IPS-NIHi11 (cell line): ENCODE measurements around the gene EPN2.
"Not testable (repeated sequence)": the region's sequence is repeated elsewhere in the genome, so short reads cannot be mapped to it uniquely, and the experiment has no call there.

Source experiments
- DNase-seq: peaks from one replicate; pipeline ENCODE4 v3.0.0; 2012; ENCODE audit warnings: mixed read lengths, low spot score

Gene EPN2

DNA sequence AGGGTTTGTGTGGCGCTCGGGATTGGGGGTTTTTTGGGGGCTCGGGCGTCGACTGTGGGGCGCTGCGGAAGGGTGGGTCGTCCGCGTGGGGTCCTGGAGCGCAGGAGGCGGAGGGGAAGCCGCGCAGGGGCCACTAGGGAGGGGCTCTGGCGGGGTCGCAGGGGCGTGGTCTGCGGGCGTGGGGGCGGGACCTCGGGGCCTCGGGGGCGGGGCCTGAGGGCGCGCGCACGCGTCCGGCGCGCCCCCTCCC is at the start of gene EPN2:
EPN2 (plus strand) TSS at position 228 of the 250 bp plus-strand sequence. CDS start 45,754 bp downstream, outside the sequence.
- DNase-seq = peak; percentile 84

DNA sequence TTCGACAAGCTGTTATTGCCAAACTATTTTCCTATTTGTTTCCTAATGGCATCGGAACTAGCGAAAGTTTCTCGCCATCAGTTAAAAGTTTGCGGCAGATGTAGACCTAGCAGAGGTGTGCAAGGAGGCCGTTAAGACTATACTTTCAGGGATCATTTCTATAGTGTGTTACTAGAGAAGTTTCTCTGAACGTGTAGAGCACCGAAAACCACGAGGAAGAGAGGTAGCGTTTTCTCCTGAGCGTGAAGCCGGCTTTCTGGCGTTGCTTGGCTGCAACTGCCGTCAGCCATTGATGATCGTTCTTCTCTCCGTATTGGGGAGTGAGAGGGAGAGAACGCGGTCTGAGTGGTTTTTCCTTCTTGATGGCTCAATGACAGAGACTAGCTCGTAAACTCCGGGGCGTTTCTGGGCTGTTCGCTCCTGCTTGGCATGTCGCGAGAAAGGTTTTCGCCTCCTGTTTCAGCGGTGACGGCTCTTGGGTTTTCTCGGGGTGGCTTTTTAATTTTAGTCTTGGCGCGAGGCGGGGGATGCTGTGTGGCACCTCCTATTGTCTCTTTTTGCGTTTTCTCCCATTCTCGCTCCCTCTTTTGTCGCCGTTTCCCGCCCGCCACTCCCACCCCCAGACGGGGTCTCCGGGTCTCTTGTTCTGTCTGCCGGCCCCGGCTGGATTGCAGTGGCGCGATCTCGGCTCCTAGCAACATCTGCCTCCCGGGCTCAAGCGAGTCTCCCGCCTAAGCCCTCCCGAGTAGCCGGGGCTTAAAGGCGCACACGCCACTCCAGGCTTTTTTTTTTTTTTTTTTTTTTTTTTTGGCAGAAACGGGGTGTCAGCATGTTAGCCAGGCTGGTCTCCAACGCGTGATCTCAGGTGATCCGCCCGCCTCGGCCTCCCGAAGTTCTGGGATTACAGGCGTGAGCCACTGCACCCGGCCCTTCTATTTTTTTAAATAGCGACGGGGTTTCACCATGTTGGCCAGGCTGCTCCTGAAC is 49.0 kb upstream of the EPN2 start:
- DNase-seq = not testable (repeated sequence)

DNA sequence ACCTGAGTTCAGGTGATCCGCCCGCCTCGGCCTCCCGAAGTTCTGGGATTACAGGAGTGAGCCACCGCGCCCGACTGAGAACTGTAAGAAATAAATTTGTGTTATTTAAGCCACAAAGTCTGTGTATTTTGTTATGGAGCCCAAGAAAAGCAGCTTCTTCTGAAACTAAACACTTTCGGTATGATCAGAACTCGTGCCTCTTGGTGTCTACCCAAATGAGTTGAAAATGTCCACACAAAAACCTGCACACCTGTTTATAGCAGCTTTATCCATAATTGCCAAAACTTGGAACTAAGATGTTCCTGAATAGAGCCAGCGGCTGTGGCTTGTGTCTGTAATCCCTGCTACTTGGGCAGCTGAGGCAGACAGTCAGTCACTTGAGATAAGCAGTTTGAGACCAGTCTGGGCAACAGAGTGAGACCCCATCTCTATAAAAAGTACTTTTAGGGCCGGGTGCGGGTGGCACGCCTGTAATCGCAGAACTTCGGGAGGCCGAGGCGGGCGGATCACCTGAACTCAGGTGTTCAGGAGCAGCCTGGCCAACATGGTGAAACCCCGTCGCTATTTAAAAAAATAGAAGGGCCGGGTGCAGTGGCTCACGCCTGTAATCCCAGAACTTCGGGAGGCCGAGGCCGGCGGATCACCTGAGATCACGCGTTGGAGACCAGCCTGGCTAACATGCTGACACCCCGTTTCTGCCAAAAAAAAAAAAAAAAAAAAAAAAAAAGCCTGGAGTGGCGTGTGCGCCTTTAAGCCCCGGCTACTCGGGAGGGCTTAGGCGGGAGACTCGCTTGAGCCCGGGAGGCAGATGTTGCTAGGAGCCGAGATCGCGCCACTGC is 48.1 kb upstream of the EPN2 start:
- DNase-seq = not testable (repeated sequence)

DNA sequence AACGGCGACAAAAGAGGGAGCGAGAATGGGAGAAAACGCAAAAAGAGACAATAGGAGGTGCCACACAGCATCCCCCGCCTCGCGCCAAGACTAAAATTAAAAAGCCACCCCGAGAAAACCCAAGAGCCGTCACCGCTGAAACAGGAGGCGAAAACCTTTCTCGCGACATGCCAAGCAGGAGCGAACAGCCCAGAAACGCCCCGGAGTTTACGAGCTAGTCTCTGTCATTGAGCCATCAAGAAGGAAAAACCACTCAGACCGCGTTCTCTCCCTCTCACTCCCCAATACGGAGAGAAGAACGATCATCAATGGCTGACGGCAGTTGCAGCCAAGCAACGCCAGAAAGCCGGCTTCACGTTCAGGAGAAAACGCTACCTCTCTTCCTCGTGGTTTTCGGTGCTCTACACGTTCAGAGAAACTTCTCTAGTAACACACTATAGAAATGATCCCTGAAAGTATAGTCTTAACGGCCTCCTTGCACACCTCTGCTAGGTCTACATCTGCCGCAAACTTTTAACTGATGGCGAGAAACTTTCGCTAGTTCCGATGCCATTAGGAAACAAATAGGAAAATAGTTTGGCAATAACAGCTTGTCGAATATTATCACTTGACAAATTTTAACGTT is 47.3 kb upstream of the EPN2 start:
- DNase-seq = not testable (repeated sequence)

DNA sequence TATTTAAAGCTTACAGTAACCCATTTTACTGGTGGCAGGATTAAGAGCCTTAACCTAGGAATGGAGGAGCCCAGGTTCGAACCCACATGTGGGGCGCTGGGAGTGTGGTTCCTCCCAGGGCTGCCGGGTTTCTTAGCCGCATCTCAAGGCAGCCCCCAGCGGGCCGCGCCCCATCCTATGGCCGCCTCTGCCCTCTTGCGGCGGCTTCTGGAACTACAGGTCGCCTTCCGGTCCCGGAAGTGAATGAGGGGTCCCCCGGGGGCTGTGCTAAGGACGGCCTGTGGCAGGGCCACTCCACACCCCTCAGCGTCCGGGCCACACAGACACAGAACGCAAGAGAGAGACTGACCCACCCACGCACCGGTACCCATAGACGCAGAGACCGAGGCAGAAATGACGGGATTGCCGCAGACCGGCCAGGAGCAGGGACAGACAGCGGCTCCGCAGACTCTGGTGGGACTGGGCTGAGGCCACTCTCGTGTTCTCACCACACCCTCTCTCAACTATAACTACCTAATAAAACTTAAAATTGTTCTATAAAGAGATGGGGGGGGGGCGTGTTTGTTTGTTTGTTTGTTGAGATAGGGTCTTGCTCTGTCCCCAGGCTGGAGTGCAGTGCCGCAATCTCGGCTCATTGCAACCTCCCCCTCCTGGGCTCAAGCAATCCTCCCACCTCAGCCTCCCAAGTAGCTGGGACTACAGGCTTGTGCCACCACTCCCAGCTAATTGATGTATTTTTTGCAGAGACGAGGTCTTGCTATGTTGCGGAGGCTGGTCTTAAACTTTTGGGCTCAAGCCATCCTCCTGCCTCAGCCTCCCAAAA is 40.6 kb upstream of the EPN2 start:
- not testable (repeated sequence) for DNase-seq

DNA sequence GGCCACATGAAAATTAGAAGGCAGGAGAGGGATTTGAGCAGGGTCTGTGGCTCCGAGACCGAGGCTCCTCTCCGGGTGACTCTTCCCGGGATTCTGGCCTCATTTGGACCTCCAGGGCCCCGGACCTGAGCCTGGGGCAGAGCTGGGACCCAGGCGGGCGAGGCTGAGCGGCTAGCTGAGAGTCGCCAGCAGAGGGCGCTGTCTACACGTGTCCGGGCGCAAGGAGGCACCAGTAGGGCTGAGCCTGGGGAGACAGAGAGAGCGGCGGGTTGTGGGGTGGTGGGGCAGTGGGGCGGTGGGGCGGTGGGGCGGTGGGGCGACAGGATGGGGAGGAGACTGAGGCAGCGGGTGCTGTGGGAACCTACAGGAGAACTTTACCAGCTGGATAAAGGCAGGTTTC is 34.7 kb upstream of the EPN2 start:
- not testable (repeated sequence) for DNase-seq

DNA sequence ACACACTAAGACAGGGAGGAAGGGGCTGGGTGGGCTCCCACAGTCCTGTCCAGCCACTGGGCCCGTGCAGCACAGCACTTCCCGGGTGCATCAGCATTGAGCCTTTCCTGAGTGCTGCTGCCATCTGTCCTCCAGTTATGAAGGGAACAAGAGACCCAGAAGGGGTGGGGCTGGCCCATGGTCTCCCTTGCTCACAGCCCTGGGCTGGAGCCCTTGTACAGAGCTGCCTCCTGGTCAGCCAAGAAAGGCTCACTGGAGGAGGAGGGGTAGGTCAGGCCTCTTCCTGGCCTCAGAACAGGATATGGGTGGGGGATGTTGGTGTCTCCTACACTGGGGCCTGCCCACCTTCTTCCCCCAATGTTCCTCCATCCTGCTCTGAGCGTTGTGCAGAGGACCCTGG is 33.7 kb upstream of the EPN2 start:
- DNase-seq = not testable (repeated sequence)

DNA sequence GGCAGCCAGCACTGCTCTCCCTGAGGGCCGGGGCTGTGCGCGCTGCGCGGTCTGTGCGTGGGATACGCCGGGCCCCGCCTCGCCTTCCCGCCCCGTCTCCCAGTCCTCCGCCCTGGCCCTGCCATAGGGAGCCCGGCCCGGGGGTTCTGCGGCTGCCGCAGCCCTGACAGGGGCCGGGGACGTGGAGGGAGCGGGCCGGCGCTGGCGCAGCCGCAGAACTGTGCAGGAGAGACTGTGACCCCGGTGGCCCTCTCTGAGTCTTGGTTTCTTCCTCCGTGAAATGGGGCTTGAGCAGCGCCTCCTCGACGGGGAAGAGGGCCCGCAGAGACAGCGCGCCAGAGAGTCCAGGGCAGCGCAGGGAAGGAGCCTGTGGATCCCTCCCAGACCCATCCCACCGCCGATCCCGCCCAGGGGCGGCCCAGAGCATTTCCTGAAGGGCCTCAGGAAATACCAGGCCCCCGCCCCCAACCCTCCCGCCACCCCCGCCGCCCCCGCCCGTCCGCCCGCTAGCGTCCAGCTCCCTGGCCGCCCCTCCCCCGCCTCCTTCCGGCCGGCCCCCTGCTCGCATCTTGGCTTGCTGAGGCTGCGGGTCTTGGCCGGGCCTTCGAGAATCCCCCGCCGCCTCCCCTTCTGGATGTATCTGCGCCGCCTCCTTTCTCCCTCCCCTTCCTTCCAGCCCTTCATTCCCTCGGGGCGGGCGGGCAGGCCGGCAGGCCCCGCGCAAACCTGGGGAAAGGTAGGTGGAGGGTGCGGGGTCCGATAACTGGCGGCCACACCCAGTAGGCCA is 21.9 kb upstream of the EPN2 start:
- DNase-seq = not testable (repeated sequence)

DNA sequence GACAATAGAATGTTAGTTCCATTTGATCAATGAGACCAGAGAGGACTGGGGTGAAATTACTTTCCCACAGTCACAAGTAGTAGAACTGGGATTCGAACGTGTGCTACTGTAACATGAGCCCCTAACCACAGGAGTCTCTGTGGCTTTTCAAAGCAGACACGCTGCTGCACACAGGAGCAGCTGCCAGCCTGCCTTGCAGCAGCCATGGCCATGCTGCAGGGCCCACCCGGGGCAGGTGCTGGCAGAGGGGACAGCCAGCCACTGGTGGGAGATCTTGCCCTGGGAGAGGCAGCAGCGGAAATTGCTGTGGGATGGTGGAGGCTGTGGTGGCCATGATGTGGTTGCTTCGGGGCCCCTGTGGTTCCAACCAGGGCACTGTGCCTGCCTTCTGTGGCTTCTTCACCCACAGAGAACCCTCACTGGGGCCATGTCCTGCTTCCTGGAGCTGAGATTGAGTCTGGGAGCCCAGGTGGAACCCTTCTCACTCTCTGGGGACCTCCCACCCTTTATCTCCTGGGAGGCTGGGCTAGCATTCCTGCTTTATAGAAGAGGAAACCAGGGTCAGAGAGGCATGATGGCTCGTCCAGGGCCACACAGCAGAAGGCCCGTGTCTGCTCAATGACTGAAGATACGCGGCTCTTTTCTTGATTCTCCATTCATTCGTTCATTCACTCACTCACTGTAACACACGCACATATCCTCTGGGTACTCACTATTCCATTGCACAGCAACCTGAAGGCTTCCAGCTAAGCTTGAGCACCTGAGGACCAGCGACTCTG is 20.8 kb upstream of the EPN2 start:
- not testable (repeated sequence) for DNase-seq

DNA sequence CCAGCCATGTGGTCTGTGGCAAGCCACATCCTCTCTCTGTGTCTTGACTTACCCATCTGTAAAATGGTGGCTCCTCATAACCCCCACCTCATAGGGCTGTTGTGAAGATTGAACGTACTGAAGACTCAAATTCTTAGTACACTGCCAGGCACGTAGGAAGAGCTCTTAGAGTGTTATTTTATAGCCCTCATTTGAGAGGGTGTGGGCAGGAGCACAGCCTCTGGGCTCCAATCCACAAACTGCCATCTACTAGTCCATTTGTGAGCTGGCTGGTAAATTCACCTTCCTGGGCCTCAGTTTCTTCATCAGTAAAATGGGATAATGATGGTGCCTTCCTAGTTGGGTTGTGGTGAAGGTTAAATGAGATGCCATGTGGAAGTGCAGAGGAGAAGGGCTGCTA is 18.3 kb upstream of the EPN2 start:
- DNase-seq = not testable (repeated sequence)

DNA sequence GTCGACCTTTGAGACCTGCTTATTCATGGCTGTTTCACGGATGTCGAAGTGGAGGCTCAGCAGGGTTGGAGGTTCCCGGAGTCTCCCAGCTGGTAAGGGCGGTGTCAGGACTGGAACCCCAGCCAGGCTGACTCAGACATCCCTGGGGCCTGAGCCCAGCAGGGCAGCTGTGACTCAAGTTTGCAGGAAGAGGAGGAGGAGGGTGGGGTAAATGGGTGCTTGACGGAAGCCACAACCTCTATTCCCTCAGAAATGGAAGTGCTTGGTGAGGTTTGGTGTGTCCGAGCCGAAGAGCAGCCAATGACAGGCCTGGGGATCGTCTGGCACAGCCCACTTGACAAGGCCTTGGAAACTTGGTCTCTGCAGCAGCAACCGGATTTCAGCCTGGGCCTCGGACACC is 17.8 kb upstream of the EPN2 start:
- DNase-seq = not testable (repeated sequence)

DNA sequence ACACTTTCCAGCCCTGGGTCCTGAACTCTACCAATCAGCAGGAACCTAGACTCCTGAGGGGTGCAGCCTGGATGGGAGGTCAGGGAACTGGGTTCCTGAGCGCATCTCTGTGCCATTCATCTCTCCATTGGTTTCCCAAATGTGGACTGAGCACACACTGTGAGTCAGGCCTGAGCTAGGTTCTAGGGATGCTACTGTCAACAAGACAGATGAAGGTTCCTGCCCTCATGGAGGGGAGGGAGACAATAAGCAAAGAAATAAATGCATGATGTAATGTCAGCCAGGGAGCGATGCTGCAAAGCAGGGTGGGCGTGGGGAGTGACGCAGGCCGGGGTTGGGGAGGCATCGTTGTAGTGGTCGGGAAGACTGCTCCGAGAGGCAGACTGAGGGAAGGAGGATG is 17.0 kb upstream of the EPN2 start:
- DNase-seq = not testable (repeated sequence)

DNA sequence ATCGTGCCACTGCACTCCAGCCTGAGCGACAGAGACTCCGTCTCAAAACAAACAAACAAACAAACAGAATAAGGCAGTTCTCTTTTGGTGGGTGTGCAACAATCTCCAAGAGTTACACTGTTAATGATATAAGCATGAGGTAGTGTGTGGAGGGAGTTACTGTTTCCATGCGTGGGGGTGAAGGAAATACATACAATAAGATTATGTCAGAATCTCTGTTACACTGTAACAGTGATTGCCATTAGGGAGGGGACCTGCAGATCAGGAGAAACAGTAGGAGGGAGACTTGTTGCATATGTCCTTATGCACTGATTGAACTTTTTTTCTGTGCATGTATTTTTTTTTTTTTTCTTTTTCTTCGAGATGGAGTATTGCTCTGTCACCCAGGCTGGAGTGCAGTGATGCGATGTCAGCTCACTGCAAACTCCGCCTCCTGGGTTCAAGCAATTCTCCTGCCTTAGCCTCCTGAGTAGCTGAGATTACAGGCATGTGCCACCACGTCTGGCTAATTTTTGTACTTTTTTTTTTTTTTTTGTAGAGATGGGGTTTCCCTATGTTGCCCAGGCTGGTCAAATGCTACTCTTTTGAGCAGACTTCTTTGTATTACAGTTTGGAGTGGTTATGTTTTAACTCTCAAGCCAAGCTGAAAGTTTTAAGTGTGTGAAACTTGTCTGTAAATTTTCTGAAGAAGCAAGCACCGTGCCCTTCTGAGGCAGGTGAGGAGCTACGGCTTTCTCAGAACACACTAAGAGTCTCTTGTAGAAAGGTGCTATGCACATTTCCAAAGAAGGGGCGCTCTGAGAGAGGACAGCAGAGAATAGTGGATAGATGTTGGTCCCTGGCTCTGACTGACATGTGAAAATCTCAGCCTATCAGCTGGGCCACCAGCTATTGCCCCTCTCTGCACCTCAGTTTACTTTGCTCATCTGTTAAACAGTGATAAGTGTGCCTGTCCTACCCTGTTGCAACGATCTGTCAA is 10.3 kb upstream of the EPN2 start:
- DNase-seq = not testable (repeated sequence)

DNA sequence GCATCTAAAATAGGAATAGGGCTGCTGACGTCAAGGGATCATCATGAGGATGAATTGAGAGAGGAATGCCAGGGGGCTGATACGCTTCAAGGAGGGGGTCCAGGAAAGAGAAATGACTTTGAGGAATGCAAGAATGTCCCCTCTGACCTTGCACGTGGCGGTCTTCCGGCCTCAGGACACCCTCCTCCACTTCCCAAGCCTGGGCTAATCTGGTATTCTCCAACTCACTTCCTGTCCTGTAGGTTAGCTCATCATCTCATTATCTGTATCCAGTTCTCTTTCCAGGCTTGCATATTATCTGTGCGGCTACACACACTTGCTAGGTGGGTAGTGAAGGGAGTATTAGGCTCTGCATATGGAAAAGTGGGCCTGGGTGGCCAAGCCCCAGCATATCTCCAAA is 2.5 kb upstream of the EPN2 start:
- DNase-seq = not testable (repeated sequence)

DNA sequence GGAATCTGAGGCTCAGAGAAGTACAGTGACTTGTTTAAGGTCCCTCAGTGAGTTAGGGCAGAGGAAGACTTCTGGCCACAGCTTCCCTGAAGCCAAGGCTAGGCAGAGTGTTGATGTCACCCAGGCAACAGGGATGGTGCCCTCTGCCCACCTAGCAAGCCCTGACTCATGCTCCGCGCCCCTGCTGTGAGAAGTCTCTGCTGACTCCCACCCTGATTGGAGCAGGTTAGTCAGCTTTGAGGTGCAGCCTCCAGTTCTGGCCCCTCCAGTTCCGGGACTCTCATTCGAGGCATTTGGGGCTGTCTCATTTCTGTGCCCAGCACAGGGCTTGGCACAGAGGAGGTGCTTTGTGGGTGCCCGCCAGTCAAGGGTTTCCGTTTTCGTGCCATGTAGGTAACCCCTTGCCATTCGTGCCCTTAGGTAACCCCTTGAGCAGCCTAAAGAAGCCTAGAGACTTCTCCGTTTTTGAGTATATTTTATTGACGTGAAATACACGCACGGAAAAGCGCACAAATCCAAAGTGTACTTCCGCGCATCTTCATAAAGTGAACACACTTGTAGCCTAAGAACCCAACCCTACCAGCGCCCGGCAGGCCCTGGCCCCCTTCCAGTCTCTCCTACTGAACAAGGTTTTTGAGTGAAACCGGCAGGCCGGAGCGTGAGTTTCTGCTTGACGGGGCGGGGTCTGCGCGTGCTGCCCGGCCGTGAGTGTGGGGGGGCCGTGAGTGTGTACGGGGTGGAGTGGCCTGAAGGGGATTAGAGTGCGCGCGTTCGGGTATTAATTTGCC is 621 bp upstream of the EPN2 start:
- DNase-seq = not testable (repeated sequence)

DNA sequence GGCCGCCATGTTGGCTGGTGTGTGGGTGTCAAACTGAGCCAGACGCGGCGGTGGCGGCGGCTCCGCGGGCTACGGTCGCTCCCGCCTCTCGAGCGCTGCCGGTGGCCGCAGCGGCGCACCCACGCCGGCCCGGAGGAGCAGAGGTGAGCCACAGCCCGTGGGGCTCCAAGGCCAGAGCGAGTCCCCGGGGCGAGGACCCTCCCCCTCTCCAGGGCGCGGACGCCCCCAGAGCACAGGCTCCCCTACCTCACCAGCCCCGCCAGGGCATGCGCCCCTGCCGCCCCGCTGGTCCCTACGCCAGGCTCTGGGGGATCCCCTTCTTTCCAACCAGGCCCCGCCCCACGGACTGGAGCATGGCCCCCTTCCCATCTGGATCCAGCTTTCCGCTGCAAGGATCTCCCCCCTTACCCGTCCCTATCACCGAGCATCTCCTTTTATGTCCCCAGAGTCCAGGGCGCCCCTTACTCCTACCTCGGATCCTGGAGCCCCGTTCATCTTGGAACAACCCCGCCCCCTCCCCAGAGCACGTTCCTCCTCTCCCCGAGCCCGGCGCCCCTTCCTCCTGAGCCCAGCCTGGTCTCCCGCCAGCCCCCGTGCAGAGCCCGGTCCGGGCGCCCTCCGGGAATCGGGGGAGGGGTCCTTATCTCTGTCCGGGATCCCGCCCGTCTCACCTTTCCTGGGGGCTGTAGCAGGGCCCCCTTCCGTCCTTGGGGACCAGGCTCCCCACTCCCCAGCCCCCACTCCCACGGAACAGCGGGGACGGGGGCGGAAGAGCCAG is 412 bp downstream of the EPN2 start:
- DNase-seq = peak; percentile 66

DNA sequence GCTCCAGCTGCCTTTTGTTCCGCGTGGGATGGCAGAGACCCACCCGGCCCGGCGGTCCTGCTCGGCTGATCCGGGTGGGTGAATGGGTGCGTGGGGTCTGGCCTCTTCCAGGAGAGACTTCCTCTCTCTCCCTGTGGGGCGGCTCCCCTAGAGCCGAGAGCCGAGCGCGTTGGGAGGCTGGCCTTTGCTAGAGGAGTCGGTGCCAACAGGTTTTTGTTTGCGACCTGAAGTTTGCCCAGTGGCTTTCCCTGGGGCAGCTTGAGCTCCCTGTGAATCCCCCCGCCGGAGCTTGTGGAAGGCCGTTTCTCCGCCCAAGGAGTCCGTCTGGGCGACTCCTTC is 970 bp downstream of the EPN2 start:
- peak; percentile 42 for DNase-seq
